DMS79 treated with DMSO at 0.1 percent for 48 hours (cell line): ENCODE data around the gene MIDN.
"Not testable (repeated sequence)": the region's sequence is repeated elsewhere in the genome, so short reads cannot be mapped to it uniquely, and the experiment has no call there.

Source experiments
- DNase-seq: peaks from one replicate; lab custom pipeline; 2025; lab: John Stamatoyannopoulos, UW

The MIDN gene

GRCh38 chr19:1294688-1295087 lies 46.3 kb downstream of the MIDN start:
- no peak for DNase-seq

- DNase-seq: no peak
Observed at GRCh38 chr19:1295169-1296012, 47.0 kb downstream of the MIDN start.

GRCh38 chr19:1296078-1296477 lies 47.7 kb downstream of the MIDN start:
- DNase-seq: no peak

GRCh38 chr19:1296575-1297271 lies 48.3 kb downstream of the MIDN start:
- DNase-seq: no peak

GRCh38 chr19:1298235-1298634 lies 49.9 kb downstream of the MIDN start:
- DNase-seq: no peak

- no peak for DNase-seq
Observed at GRCh38 chr19:1299801-1300200, 51.4 kb downstream of the MIDN start.

- no peak for DNase-seq
Observed at GRCh38 chr19:1300744-1301490, 52.5 kb downstream of the MIDN start.

- no peak for DNase-seq
Observed at GRCh38 chr19:1302533-1303239, 54.3 kb downstream of the MIDN start.

GRCh38 chr19:1304197-1304924 lies 56.0 kb downstream of the MIDN start:
- DNase-seq: no peak

- not testable (repeated sequence) for DNase-seq
Observed at GRCh38 chr19:1305354-1305753, 57.0 kb downstream of the MIDN start.

- DNase-seq: no peak
Observed at GRCh38 chr19:1307320-1307719, 58.9 kb downstream of the MIDN start.

GRCh38 chr19:1307755-1308303 lies 59.4 kb downstream of the MIDN start:
- no peak for DNase-seq

GRCh38 chr19:1308718-1309117 lies 60.3 kb downstream of the MIDN start:
- no peak for DNase-seq
